Tibial nerve (tissue), 4 donors: ENCODE data around the gene SMOC1. TPM values are rescaled to one million over a fixed set of nuclear protein-coding genes. Genes with fewer than 3 reads are reported as not detected.

Experiments used
- DNase-seq, 2 donors: peaks; one replicate each; pipeline ENCODE4 v3.0.0-alpha.2; 2019; ENCODE audit warnings: low spot score in 2 of 2
- H3K27ac ChIP-seq, 4 donors: fragments of 200-600 bp; sonication (generic) in 3 of 4; one replicate each; pipeline ENCODE4 v1.5.1; 2017 to 2019; ENCODE audit warnings: mild to moderate bottlenecking in 1 of 4
- H3K27me3 ChIP-seq, 2 donors: fragments of 200-600 bp; sonication (generic) in 1 of 2; one replicate each; pipeline versions ENCODE4 v1.5.1 to v1.6.0; 2017 to 2019
- H3K36me3 ChIP-seq, 3 donors: fragments of 200-600 bp; sonication (generic); one replicate each; pipeline ENCODE4 v1.5.1; 2018 to 2019
- H3K4me1 ChIP-seq, 4 donors: fragments of 200-600 bp; sonication (generic) in 3 of 4; one replicate each; pipeline ENCODE4 v1.5.1; 2017 to 2019
- H3K4me3 ChIP-seq, 4 donors: fragments of 200-600 bp; sonication (generic) in 3 of 4; one replicate each; pipeline ENCODE4 v1.5.1; 2017 to 2019; ENCODE audit warnings: mild to moderate bottlenecking in 1 of 4, moderate library complexity in 1 of 4
- H3K9me3 ChIP-seq, 4 donors: fragments of 200-600 bp; sonication (generic) in 3 of 4; one replicate each; pipeline ENCODE4 v1.5.1; 2017 to 2019
- CTCF ChIP-seq, 5 experiments: fragments of 200-600 bp in 3 of 5; fragments of 450-650 bp in 2 of 5; sonication (generic) in 3 of 5; IDR thresholded peaks; one replicate each; pipeline ENCODE4 v1.5.1; 2016 to 2019; ENCODE audit warnings: antibody characterized with exemption in 5 of 5, mild to moderate bottlenecking in 3 of 5, moderate library complexity in 2 of 5
- EP300 ChIP-seq, 2 donors: sonication (generic); formaldehyde crosslinking; IDR thresholded peaks; one replicate each; pipeline ENCODE4 v1.6.1; 2017; ENCODE audit warnings: antibody characterized with exemption in 2 of 2, mild to moderate bottlenecking in 1 of 2
- POLR2A ChIP-seq, 2 donors: fragments of 450-650 bp; IDR thresholded peaks; one replicate each; pipeline ENCODE4 v1.6.1; 2017; ENCODE audit warnings: antibody characterized with exemption in 2 of 2, mild to moderate bottlenecking in 2 of 2, moderate library complexity in 2 of 2
- WGBS, 2 donors: methylation state at CpG; one replicate each; pipeline ENCODE4 v1.1.5; 2018; 5-methylcytosine and 5-hydroxymethylcytosine counted together
- total RNA-seq, 4 donors: library from RNA; depleted of rRNA; stranded (reverse); fragments of >200 nt; gene quantifications; one replicate each; pipeline ENCODE4 v1.1.0, GENCODE V29; 2016

Gene SMOC1
- 10 to 100 TPM in 3 of 4 donors, 1 to 10 TPM in 1; 6.0 to 14.4 (median 13.3) TPM for total RNA-seq

GRCh38 chr14:69879175-69880043 is at the start of gene SMOC1:
Gene SMOC1 (plus strand): TSS chr14:69879416. CDS start chr14:69879679, 263 bp downstream.
- TF ChIP-seq EP300 (IDR thresholded peaks at IDR 0.05) (peak in 1 of 2 donors; percentile 77), POLR2A (IDR thresholded peaks at IDR 0.05) (no peak), CTCF (IDR thresholded peaks at IDR 0.05) (no peak)
- Histone ChIP-seq H3K27ac (peak within 1 kb of the TSS in 1 of 4 donors; percentile 21), H3K27me3 (peaks cover 0 to 32% of the 10 kb centered on the region in 2 donors), H3K4me3 (peak within 1 kb of the TSS; percentile 18 to 57 (median 36)), H3K9me3 (no peaks in the 10 kb centered on the region), H3K4me1 (peaks cover 0 to 25% (median 0%) of the 10 kb centered on the region in 4 donors), H3K36me3 (no peaks in the 10 kb centered on the region)
- no peak for DNase-seq
- 1 to 3% methylated on average over 27 to 42 of the region's 67 CpGs for WGBS, 2 donors

GRCh38 chr14:69838881-69839416 is 40.3 kb upstream of the SMOC1 start:
- no peak for TF ChIP-seq EP300 (IDR thresholded peaks at IDR 0.05)
- no peak for TF ChIP-seq CTCF (IDR thresholded peaks at IDR 0.05)
- TF ChIP-seq POLR2A (IDR thresholded peaks at IDR 0.05): no peak
- Histone ChIP-seq H3K4me1 (peaks cover 0 to 3% (median 0%) of the 10 kb centered on the region in 4 donors), H3K36me3 (no peaks in the 10 kb centered on the region), H3K27me3 (no peaks in the 10 kb centered on the region), H3K4me3 (no peak overlapping the region), H3K9me3 (no peaks in the 10 kb centered on the region), H3K27ac (no peak overlapping the region)
- WGBS, 2 donors: 77 to 79% methylated on average over 3 of the region's 3 CpGs
- no peak for DNase-seq

GRCh38 chr14:69839661-69840060 is 39.6 kb upstream of the SMOC1 start:
- H3K9me3 ChIP-seq: no peaks in the 10 kb centered on the region
- 94 to 95% methylated on average over 3 of the region's 3 CpGs for WGBS, 2 donors
- no peak for DNase-seq

GRCh38 chr14:69841656-69842055 is 37.6 kb upstream of the SMOC1 start:
- H3K27me3 ChIP-seq: no peaks in the 10 kb centered on the region
- 37 to 38% methylated on average over 5 of the region's 5 CpGs for WGBS, 2 donors

More at GRCh38 chr14:69839661-69840060, 39.6 kb upstream of the SMOC1 start:
- TF ChIP-seq POLR2A (IDR thresholded peaks at IDR 0.05) (no peak), EP300 (IDR thresholded peaks at IDR 0.05) (no peak), CTCF (IDR thresholded peaks at IDR 0.05) (no peak)
- Histone ChIP-seq H3K4me1 (peaks cover 0 to 3% (median 0%) of the 10 kb centered on the region in 4 donors), H3K27me3 (no peaks in the 10 kb centered on the region), H3K27ac (no peak overlapping the region), H3K4me3 (no peak overlapping the region), H3K36me3 (no peaks in the 10 kb centered on the region)

More at GRCh38 chr14:69841656-69842055, 37.6 kb upstream of the SMOC1 start:
- H3K4me3 ChIP-seq: no peak overlapping the region
- H3K36me3 ChIP-seq: no peaks in the 10 kb centered on the region
- H3K4me1 ChIP-seq: peaks cover 0 to 3% (median 0%) of the 10 kb centered on the region in 4 donors
- TF ChIP-seq EP300 (IDR thresholded peaks at IDR 0.05): no peak
- no peak for TF ChIP-seq POLR2A (IDR thresholded peaks at IDR 0.05)
- no peak for TF ChIP-seq CTCF (IDR thresholded peaks at IDR 0.05)
- no peak overlapping the region for H3K27ac ChIP-seq
- no peaks in the 10 kb centered on the region for H3K9me3 ChIP-seq
- DNase-seq: no peak
